A172 (cell line): Measurements from ENCODE around the gene NADK. TPM values are rescaled to one million over a fixed set of nuclear protein-coding genes. Genes with fewer than 3 reads are reported as not detected.
"Not testable (repeated sequence)": the region's sequence is repeated elsewhere in the genome, so short reads cannot be mapped to it uniquely, and the experiment has no call there.

Source experiments
- DNase-seq: peaks from one replicate; pipeline ENCODE4 v3.0.0-alpha.2; 2015; ENCODE audit warnings: low spot score
- total RNA-seq: library from RNA; depleted of rRNA; stranded (reverse); fragments of >200 nt; shearing (Covaris generic); gene quantifications from 2 replicates; pipeline ENCODE4 v1.2.3, GENCODE V29; 2014

Gene NADK
- total RNA-seq, 1 experiment from 2014 or later, result 31.5 TPM

DNA sequence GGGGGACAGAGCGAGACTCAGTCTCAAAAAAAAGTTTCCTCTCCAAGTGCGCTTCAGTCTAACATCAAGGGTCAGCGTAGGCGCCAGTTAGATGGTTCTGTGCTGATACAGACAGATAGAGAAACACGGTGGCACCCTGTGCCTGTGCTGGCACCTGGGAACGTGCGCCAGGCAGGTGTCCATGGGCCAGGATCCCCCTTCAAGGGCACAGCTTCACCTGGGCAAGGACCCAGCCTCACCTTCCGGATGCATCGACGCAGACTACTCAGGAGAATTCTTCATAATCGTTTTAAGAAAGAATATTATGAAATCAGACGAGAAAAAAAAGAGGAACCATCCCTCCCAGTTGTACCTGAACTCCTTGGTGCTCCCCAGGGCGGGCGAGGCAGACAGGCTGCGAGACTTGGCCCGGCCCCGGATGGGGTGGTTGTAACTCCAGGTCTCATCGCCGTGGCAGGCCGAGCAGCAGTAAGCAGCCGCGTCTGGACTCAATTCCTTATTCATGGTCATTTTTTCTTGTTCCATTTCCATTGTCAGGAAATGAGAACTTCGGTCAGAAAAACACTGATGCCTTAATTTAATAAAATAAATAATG, 13.3 kb downstream of the NADK start:
- DNase-seq, result no peak

DNA sequence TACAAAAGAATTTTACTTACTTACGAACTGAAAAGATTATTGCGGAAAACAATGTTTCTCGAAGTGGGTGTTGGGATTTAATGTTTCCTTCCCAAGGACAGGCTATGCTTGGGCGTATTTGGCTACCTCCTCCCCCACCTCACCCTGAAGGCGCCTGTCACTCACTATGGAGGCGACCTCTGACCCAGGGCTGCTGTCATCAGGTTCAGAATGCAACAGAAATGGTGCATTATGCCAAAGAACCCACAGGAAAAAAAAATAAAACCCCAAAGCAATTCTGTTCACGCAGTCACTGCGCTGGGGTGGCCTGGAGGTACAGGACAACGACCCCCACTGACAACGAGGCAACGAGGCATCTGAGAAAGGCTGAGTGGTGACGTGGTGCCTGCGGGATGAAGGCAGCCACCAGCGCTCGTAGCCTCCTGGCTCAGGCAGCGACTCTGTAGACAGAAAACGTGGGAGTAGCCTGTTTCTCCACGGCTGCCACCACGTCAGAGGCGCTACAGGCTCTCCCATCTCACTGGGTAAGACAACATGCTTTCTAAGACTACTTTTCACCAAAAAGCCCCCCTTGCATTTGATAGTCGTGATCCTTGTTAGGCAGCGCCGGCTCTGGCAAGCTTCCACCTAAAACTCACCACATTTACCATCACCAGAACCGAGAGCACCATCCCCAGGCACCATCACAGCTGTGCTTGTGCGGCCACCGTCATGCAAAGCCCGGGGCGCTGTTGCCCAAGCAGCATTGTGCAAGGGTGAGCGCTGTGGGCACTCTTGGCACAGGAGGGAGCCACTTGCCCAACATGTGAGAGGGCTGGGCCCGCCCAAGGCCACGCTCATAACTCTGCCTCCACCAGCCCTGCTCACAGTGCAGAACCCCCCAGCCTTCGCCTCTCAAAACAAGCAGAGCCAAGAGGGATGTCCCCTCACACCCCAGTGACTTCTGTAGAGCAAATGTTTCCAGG, 14.3 kb downstream of the NADK start:
- DNase-seq, result no peak

DNA sequence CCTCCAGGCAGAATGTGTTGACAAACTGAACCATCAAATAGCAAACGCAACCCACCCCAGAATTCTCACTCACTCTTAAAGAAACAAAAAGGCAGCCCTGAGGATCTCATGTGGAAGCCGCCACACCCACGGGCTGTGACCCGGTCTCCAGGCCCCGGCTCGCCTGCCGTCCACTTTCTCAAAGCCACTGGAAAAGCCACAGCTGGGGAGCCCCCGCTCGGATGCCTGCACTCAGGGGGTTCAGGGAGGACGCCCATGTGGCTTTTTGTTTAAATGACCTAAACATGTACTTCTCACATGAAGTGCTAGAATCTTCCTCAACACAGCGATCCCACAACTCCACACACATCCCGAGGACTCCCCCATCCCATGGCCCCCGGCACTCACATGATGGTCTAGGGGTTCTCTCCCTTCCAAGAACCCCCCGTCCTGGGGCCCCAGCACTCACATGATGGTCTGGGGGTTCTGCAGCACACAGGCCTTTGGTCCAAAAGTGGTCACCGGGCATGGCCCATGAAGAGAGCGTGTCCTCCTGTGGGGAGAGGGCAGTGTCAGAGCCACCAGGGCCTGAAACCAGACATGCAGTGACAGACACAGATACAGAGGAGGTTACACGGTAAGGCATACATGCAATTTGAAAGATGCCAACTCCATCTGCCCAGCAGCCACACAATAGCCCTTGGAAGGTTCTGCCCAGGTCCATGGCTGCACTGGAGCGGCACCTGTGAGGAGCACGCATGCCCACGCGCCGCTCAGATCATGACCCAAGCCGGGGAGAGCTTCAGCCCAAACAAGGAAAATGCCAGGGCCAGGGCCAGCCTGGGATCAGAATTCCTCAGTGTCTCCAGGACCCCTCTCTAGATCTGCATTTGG, 16.5 kb downstream of the NADK start:
- DNase-seq, result no peak

DNA sequence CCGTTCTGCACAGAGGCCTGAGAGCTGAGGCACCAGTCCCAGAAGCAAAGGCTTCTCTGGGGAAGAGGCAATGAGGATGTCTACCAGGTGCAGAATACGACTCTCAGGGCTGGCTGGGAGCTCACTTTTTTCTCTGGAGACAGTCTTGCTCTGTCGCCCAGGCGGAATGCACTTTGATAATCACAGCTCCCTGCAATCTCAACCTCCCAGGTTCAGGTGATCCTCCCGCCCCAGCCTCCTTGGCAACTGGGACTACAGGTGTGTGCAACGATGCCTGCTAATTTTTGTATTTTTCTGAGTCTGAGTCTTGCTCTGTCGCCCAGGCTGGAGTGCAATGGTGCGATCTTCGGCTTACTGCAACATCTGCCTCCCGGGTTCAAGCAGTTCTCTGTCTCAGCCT, 17.6 kb downstream of the NADK start:
- DNase-seq, result no peak

DNA sequence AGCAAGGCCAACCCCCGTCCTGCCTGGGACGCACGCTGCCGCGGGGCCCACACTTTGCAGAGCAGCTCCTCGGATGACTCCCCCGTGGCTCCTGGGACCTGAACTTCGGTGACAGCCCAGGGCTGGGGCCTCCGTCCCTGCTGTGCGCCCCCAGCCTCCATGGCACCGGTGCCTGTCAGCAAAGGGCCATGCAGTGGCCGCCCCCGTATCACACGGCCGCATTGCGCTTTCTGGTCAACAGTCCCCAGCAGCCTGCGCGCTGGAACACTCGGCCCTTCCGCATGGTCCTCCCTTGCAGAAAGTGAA, 18.0 kb downstream of the NADK start:
- DNase-seq, result no peak

DNA sequence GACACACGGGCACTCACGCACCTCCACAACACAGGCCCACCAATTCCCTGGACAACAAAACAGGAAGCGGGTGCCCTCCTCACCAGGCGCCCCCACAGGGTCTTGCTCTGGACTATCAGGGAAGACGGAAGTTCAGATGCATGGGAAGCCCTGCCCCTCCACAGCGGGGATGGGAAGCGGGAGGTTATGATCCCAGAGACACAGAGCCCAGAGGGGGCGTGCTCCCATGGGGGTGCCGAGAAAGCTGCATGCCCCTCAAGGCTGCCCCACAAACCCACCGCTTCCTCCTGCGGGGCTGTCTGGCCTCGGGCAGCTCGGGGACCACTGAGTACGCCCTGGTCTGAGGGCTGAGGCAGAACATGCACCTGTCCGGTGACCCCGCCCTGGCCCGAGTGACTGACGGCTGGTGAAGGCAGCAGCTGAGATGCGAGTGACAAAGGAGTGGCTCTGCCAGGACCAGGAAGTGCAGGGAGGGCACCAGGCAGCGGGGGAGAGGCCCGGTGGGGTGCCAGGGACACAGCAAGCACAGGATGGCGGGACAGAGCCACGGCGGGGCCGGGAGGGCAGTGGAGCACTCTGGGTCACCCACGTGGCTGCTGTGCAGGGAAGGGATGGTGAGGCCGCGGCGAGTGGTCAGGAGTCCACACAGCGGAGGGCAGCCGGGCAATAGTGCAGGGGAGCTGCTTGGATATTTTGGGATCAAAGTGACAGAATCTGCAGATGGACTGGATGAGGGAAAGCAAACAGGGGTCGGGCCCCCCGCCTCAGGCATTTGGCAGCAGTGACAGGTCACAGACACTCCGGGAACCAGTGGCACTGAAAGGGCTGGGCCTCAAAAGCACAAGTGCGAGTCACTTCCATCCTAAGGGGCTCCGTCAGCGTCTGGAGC, 18.6 kb downstream of the NADK start:
- DNase-seq, result no peak

DNA sequence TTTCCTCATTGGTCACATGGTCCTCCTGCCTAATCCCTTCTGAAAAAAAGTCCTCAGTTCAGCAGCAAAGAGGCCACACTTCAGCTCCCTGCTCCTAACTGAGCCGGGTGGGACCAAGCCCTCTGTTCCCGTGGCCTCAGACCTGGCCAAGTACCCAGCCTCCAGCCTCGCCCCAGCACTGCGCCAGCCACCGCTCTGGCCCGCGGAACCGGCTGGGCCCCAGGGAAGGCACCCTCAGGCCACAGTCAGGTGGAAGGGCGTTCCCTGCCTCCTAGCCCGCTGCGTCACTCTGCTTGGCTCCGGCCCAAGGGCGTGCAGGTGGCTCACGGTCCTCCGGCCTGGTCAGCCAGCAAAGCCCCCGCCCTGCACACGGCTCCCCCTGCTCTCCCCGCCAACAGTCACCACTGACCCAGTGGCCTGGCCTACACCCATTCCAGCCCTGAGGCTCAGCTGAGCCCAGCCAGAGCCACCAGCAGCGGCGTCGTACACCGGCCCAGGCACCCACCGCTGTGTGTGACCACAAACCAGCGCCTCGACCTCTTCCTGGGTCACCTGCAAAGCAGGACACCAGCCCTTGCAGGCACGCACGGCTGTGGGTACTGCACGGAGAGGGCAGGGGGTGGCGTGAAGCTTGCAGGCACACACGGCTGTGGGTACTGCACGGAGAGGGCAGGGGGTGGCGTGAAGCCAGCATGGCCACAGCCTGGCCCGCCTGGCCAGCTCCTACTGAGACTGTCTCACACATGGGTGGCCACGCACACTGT, 19.4 kb downstream of the NADK start:
- DNase-seq, result peak; percentile 84

DNA sequence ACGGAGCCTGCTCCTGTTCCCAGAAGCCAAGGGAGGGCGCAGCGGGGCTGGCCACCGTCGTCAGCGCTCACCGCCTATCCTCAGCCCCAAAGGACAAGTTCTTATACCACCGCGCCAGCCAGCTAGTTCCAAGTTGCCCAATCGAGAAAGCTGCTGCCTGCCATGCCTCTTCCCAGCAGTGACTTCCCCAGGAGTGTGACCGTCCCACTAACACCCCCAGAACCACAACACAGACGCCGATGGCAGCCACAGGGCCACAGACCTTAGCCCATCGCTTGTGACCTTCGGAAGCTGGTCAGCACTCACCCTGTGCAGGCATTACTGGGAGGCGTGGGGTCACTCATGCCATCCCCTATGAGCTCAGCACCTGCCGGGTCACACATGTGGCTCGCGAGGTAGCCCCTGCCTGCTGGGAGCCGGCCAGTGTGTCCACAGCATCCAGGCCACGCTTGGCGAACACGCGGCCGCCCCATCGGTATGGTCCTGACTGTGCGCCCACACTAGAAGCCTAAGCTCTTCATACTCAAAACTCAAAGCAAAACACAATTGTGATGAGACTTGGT, 20.1 kb downstream of the NADK start:
- DNase-seq, result no peak

DNA sequence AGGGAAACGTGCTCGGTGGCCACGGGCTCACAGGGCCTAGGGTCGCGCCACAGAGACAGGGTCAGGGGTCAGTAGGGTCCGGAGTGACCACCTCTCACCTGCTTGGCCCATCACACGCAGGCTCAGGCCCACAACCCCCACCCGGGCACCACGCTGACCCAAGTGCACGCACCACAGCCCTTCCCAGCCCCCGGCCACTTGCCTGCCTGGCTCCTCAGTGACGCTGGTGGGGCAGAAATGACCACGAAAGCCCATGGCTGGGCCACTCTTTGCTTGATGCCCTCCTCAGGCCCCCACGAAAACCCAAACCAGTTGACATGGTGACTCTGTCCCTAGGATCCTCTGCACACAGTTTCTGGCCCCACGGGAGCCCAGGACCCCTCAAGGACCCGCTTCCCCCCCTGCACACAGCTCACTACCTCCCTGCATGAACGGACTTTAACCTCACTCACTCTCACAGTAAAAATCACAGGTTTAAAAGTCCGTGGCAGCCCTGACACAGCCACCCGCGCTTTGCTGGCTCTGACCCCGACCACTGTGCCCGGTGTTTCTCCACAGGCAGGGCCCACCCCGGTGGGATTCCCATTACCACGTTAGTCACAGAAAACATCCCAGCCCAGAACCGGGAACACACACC, 20.7 kb downstream of the NADK start:
- no peak for DNase-seq

DNA sequence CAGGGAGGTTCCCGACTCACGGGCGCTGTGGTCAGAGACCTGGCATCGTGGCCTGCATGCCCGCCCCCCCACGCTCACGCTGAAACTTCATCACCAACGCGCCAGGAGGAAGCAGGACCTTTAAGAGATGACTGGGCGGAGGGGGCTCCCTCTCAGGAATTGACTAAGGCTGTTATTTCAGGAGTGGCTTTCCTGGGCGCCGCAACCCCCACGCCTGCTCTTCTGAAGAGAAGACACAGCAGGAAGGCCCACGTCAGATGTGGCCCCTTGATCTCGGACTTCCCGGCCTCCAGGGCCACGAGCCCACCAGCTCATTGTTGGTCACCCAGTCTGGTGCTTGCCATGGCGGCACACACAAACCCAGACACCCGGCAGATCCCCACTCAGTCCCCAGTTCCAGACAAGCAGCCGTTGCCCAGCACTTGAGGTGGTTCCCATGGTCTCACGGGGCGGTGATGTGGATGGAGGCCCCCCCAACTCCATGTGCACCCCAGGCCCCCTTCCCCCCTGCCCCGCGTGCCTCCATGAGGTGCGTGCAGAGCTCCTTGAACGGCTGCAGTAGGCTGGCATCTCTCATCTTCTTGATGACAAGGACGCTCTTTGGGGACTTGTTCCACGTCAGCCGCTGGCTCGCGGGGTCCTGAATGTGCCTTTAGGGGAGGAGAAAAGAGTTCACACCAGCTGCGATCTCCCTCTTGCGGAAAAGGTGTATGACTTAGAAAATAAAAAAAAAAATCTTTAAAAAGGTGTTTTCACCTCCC, 21.4 kb downstream of the NADK start:
- DNase-seq, result no peak

DNA sequence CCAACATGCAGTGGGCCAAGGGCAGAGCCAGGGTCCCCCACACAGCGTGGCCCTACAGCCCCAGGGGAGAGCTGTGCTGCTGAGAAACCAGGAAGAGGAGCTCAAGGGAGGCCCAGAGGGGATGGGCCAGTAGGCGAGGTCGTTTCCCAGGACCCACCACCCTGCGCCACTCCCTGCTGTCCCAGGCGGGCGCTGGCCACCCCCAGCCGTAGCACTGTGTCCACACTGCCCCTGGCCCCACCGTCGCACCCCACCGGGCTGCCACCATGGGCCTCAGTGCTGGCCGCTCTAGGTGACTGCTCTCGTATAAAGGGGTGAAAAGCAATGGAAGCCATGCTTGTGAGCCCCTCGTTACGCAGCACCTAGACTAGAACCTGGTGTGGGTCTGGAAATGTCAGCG, 22.4 kb downstream of the NADK start:
- no peak for DNase-seq

DNA sequence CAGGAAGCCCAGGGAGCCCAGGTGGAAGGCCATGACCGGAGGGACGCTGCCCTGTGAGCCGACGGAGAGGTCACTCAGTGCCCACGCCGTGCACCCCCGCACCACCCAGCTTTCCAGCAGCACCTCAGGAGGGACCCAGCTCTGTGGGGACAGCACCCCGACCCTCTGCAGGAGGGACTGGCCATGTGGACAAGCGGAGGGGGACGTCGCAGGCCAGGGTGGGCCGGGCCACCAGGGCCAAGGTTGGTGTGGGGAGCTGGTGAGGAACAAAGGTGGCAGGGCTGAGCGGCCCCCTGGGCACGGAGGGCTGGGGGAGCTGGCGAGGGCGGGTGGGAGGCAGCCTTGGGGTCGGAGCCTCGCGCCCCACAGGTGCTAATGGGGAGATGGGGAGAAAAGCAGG, 22.8 kb downstream of the NADK start:
- DNase-seq, result no peak

DNA sequence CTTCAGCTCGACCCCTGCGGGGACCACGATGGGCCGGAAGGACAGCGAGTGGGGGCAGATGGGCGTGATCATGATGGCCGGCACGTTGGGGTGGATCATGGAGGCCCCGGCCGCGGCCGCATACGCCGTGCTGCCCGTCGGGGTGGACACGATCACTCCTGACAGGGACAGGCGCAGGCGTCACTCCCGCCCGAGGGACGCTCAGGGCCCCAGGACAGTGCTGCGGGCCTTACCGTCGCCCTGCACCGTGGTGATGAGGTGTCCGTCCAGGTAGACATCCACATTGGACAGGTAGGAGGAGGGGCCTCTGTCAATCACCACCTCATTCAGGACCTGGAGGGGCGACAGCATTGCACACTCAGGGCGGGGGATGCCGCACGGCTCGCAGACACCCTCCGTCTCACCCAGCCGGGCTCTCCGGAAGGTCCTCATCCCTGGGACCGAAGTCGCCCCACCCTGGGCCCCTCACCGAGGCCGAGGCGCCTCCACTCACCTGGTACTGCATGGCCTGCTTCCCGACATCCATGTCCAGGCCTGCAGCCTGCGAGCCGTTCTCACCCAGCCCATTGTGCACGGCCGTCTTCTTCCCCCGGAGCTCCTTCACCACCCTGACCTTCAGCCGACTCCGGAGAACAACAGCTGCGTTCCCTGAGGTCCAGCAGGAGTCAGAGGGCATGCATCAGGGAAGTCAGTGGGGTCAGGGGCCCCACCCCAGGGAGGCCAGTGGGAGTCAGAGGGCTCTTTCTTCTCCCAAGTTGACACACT, 24.0 kb downstream of the NADK start:
- DNase-seq, result no peak

DNA sequence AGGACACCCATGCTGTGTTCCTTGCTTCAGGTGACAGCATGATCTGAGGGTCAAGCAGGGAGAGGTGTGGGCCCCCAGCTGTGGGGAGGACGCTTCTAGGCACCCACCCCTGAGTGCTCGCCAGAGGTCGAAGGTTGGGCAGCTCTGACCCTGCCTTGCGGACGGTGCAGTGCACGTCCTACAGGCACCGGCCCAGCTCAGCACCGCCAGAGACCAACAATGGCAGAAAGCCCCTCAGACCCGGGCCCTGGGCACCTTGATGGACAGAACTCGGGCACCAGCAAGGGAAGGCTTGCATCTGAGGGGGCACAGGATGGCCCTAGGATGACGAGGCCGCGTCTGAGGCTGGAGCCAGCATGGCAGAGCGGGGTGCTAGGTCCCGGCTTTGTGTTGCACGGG, 24.7 kb downstream of the NADK start:
- DNase-seq, result no peak

DNA sequence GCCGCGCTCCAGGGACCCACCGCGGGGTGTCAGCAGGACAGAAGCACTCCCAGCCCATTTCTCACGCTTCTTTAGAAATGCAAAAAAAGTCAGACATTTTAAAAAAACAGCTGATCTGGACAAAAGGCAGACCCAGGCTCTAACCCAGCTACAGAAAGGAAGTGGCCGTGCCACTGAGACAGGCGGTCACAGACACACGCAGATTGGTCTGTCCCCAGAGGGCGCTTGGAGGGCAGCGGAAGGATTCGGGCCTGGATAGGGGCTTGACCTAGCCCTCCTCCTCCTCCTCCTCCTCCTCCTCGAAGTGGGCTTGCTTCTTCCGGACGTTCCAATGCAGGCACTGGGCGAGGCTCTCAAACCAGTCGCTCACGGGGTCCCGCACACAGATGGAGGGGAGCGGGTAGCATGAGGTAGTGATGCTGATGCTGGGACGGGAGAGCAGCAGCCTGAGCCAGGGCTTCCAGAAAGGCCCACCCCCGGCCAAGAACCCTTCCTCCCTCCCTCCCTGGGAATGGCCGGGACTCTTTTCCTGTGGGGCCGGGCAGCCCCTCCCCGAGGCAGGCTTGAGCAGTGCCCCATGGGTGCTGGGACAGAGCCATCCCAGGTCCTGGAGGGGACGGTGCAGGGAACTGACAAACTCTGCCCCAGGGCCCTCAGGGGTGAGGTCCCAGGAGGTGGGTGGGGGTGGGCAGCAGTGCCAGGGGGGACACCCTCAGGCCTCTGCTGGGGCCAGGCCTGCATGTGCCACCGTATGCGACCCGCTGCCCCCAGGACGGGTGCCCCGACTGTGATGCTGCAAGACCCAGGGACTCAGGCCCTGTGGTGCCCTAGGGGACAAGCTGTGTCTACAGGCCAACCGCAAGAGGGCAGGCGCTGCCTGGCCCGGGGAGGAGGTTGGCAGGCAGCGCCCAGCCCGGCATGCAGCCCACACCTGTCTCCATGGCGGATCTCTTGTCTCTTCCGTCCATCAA, 25.3 kb downstream of the NADK start:
- no peak for DNase-seq

DNA sequence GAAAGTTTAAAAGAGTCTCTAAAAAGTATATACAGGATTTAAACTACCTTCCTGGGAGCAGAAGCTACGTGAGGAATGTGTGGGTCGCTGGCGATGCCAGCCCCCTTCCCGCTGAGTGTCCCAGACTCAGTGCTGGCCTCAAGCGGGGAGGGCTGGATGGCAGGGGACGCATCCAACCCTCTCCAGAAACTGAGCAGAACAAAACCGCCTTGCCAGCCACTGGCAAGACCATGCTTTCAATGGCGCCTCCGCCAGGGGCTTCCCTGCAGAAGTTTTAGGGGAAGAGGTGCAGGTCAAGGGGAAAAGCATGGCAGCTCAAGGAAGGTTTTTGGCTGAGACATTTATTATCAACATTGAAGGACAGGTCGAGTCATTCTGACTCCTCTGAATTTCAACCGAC, 26.1 kb downstream of the NADK start:
- DNase-seq, result no peak

DNA sequence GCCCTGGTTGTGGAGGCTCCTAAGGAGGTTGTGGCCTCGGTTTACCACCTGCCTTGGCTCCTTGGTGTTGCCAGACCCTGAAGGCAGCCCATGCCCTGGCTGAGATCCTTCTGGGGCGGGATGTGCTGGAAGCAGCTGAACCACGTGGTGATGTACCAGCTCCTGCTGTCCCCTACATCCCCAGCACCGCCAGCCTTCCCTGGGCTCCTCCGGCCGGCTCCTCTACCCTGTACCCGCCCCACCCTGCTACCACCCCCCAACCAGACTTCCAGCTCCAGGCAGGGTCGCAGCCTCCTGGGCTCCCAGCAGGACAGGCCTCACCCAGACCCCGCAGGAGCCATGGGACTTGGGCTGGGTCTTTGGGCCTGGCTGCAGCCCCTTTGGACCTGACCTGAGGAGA, 28.3 kb downstream of the NADK start:
- not testable (repeated sequence) for DNase-seq
